Measurements from ENCODE around the gene PPP1R8.

DNA sequence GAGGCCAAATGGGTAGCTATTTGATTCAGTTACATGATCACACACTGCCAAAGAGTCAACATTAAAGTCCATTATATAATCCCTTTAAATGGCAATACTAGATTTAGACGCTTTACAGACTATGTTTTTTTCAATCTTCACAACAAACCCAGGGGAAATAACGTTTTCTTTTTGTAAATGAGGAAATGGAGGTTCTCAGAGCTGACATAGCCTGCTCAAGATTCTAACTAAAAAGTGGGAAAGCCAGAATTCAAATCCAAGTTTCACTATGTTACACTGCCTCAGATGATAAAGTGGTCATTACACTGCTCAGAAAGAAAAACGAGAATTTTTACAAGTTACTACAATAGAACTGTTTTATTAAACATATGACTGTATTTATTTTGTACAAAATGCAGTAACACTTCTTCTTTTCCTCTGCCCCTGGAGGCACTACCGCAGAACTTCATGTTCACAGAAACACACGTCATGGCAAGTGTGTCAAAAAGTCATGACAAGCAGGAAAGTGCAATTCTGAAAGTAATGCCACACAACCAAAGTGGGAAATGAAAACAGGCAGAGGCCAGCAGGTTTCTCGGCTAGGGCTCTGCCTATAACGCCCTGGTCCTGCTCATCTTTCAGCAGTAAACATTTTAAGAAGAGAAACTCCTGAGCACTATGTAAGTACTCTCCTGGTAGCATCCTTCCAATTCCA lies 60.8 kb downstream of the PPP1R8 start:
- TF ChIP-seq POLR2A (IDR thresholded peaks at IDR 0.05) = no peak
- TF ChIP-seq, protein P1, sequence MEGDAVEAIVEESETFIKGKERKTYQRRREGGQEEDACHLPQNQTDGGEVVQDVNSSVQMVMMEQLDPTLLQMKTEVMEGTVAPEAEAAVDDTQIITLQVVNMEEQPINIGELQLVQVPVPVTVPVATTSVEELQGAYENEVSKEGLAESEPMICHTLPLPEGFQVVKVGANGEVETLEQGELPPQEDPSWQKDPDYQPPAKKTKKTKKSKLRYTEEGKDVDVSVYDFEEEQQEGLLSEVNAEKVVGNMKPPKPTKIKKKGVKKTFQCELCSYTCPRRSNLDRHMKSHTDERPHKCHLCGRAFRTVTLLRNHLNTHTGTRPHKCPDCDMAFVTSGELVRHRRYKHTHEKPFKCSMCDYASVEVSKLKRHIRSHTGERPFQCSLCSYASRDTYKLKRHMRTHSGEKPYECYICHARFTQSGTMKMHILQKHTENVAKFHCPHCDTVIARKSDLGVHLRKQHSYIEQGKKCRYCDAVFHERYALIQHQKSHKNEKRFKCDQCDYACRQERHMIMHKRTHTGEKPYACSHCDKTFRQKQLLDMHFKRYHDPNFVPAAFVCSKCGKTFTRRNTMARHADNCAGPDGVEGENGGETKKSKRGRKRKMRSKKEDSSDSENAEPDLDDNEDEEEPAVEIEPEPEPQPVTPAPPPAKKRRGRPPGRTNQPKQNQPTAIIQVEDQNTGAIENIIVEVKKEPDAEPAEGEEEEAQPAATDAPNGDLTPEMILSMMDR (IDR thresholded peaks at IDR 0.05) = peak in 2 of 6 experiments; percentile 19 to 26

Data from adrenal gland (tissue), 5 donors.